ENCODE measurements around the gene KCNC4.

DNA sequence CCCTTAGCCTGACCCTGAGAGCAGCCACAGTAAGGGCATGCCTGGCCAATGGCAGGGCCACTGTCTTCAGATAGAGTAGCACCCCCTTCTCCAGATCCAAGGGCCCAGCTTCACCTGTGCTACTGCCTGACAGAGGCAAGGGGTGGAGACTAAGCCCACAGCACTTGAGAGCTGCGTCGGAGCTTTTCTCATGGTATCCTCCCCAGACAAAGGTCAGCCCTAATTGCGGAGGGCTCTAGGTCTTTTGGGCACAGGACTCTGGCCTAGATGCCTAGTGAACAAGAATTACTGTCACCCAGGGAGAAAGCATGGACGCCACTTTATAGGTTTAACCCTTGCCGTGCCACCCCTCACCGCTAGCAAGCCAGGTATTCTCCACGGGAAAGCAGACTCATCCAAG, 15.1 kb downstream of the KCNC4 start:
- TF ChIP-seq CTCF (IDR thresholded peaks at IDR 0.05) (no peak), POLR2A (IDR thresholded peaks at IDR 0.05; ENCODE audit: low read depth) (no peak), POLR2AphosphoS5 (IDR thresholded peaks at IDR 0.05) (no peak), EP300 (IDR thresholded peaks at IDR 0.05) (no peak)
